ENCODE measurements around the gene NASP. TPM values are rescaled to one million over a fixed set of nuclear protein-coding genes. Genes with fewer than 3 reads are reported as not detected.

Gene NASP
- polyA plus RNA-seq, 1 of the 3 experiments (the other 2 are of a cell fraction), result 152 TPM

GRCh38 chr1:45543581-45544417 lies 40.0 kb upstream of the NASP start:
- no peak overlapping the region for H3K4me2 ChIP-seq
- H3K4me1 ChIP-seq (ENCODE audit: control insufficient read depth in 1 of 2, insufficient read depth in 2 of 2, low read depth in 1 of 2, low read length in 1 of 2), result no peaks in the 10 kb centered on the region
- ChIA-PET CTCF (interaction anchor here (0.6 kb wide), 1 partner anchor 14 kb away, joined by 3 read pairs; no protein-coding TSS in a partner anchor), POLR2A (interaction anchor here (1.4 kb wide), 1 partner anchor 22 kb away, joined by 5 read pairs; the partner anchor contains the start of gene PRDX1)
- no peaks in the 10 kb centered on the region for H3K9me3 ChIP-seq
- no peak for TF ChIP-seq JUND (IDR thresholded peaks at IDR 0.05)
- no peak for TF ChIP-seq RAD21 (IDR thresholded peaks at IDR 0.05; ENCODE audit: low read length)
- no peak for TF ChIP-seq TAF1 (IDR thresholded peaks at IDR 0.05; ENCODE audit: borderline replicate concordance, low read depth, low read length)
- TF ChIP-seq RFX5 (IDR thresholded peaks at IDR 0.05; ENCODE audit: low read length), result no peak
- TF ChIP-seq POLR2AphosphoS5 (IDR thresholded peaks at IDR 0.05; ENCODE audit: low read depth, low read length), result no peak
- no peak for TF ChIP-seq RCOR1 (IDR thresholded peaks at IDR 0.05; ENCODE audit: low read length)
- TF ChIP-seq GABPA (IDR thresholded peaks at IDR 0.05; ENCODE audit: low read depth), result no peak
- TF ChIP-seq NRF1 (IDR thresholded peaks at IDR 0.05; ENCODE audit: low read depth, low read length), result no peak
- TF ChIP-seq FOSL2 (IDR thresholded peaks at IDR 0.05; ENCODE audit: borderline replicate concordance, low read depth), result no peak
- no peak for TF ChIP-seq USF2 (IDR thresholded peaks at IDR 0.05; ENCODE audit: borderline replicate concordance, low read depth, low read length)
- no peak for TF ChIP-seq ELF1 (IDR thresholded peaks at IDR 0.05)
- TF ChIP-seq YY1 (IDR thresholded peaks at IDR 0.05; ENCODE audit: low read depth), result no peak
- TF ChIP-seq USF1 (IDR thresholded peaks at IDR 0.05; ENCODE audit: borderline replicate concordance, low read depth), result no peak
- no peak for TF ChIP-seq SIN3A (IDR thresholded peaks at IDR 0.05; ENCODE audit: borderline replicate concordance, low read depth, low read length)
- no peak for TF ChIP-seq MXI1 (IDR thresholded peaks at IDR 0.05; ENCODE audit: low read depth, low read length)
- no peak for DNase-seq
- no peak overlapping the region for H3K9ac ChIP-seq
- H3F3A ChIP-seq (replicated peaks; ENCODE audit: insufficient read depth), result no peaks in the 10 kb centered on the region
- 77% methylated on average over 8 of the region's 8 CpGs for WGBS (ENCODE audit: low lambda C conversion rate)
- H3K4me3 ChIP-seq (ENCODE audit: low read depth in 2 of 2, low read length in 1 of 2), result no peak overlapping the region
- no peaks in the 10 kb centered on the region for H3K79me2 ChIP-seq (ENCODE audit: insufficient read depth)
- no peaks in the 10 kb centered on the region for H3K27me3 ChIP-seq (ENCODE audit: insufficient read depth)
- H3K9me2 ChIP-seq, result no peaks in the 10 kb centered on the region
- no peak overlapping the region for H3K27ac ChIP-seq (ENCODE audit: low read depth in 2 of 2, low read length in 1 of 2)
- no peaks in the 10 kb centered on the region for H3K36me3 ChIP-seq (replicated peaks in 1 of 2; ENCODE audit: control insufficient read depth in 1 of 2, insufficient read depth in 2 of 2, low read length in 1 of 2)
- H4K20me1 ChIP-seq (ENCODE audit: insufficient read depth), result no peaks in the 10 kb centered on the region
- no peak overlapping the region for H2AFZ ChIP-seq (ENCODE audit: low read depth)

GRCh38 chr1:45544530-45544929 lies 39.3 kb upstream of the NASP start:
- H3K27me3 ChIP-seq (ENCODE audit: insufficient read depth), result no peaks in the 10 kb centered on the region
- WGBS (ENCODE audit: low lambda C conversion rate), result 86% methylated on average over 4 of the region's 4 CpGs
- H3K36me3 ChIP-seq (replicated peaks in 1 of 2; ENCODE audit: control insufficient read depth in 1 of 2, insufficient read depth in 2 of 2, low read length in 1 of 2), result no peaks in the 10 kb centered on the region
- H3K4me1 ChIP-seq (ENCODE audit: control insufficient read depth in 1 of 2, insufficient read depth in 2 of 2, low read depth in 1 of 2, low read length in 1 of 2), result no peaks in the 10 kb centered on the region
- no peak for DNase-seq
- no peaks in the 10 kb centered on the region for H4K20me1 ChIP-seq (ENCODE audit: insufficient read depth)
- no peak overlapping the region for H2AFZ ChIP-seq (ENCODE audit: low read depth)
- no peaks in the 10 kb centered on the region for H3K79me2 ChIP-seq (ENCODE audit: insufficient read depth)
- H3K4me3 ChIP-seq (ENCODE audit: low read depth in 2 of 2, low read length in 1 of 2), result no peak overlapping the region
- ChIA-PET POLR2A (interaction anchor here (1.4 kb wide), 1 partner anchor 23 kb away, joined by 5 read pairs; the partner anchor contains the start of gene PRDX1), CTCF (interaction anchor here (1.1 to 1.2 kb wide), 2 partner anchors 26 to 32 kb away, joined by 3 to 6 read pairs; no protein-coding TSS in a partner anchor)
- no peak overlapping the region for H3K9ac ChIP-seq
- no peaks in the 10 kb centered on the region for H3F3A ChIP-seq (replicated peaks; ENCODE audit: insufficient read depth)
- no peaks in the 10 kb centered on the region for H3K9me3 ChIP-seq
- H3K27ac ChIP-seq (ENCODE audit: low read depth in 2 of 2, low read length in 1 of 2), result no peak overlapping the region
- H3K4me2 ChIP-seq, result no peak overlapping the region
- no peaks in the 10 kb centered on the region for H3K9me2 ChIP-seq
- TF ChIP-seq NRF1 (IDR thresholded peaks at IDR 0.05; ENCODE audit: low read depth, low read length) (no peak), FOSL2 (IDR thresholded peaks at IDR 0.05; ENCODE audit: borderline replicate concordance, low read depth) (no peak), GABPA (IDR thresholded peaks at IDR 0.05; ENCODE audit: low read depth) (no peak), RCOR1 (IDR thresholded peaks at IDR 0.05; ENCODE audit: low read length) (no peak), TEAD4 (IDR thresholded peaks at IDR 0.05; ENCODE audit: borderline replicate concordance, insufficient read depth) (no peak), EZH2phosphoT487 (IDR thresholded peaks at IDR 0.05; ENCODE audit: borderline replicate concordance, low read depth) (no peak), GATA2 (CRISPR knock-in tag; IDR thresholded peaks at IDR 0.05) (no peak), YY1 (IDR thresholded peaks at IDR 0.05; ENCODE audit: low read depth) (no peak), MXI1 (IDR thresholded peaks at IDR 0.05; ENCODE audit: low read depth, low read length) (no peak), EP300 (IDR thresholded peaks at IDR 0.05; ENCODE audit: borderline replicate concordance in 1 of 2, low read depth in 1 of 2, low read length in 1 of 2) (no peak), ELF1 (IDR thresholded peaks at IDR 0.05) (no peak), IRF3 (IDR thresholded peaks at IDR 0.05; ENCODE audit: low read depth, low read length) (no peak), RXRA (IDR thresholded peaks at IDR 0.05; ENCODE audit: borderline replicate concordance, low read depth) (no peak), MEF2A (IDR thresholded peaks at IDR 0.05; ENCODE audit: borderline replicate concordance, low read depth) (no peak), FOXJ3 (CRISPR knock-in tag; IDR thresholded peaks at IDR 0.05) (no peak)
